Measurements from ENCODE around the gene RTP5.
"Not testable (repeated sequence)": the region's sequence is repeated elsewhere in the genome, so short reads cannot be mapped to it uniquely, and the experiment has no call there.

RTP5 gene

GRCh38 chr2:241904011-241904718 lies 34.6 kb downstream of the RTP5 start:
- ATAC-seq (ENCODE audit: insufficient read depth, low read depth): no peak
- Histone ChIP-seq H3K4me3 (ENCODE audit: low read depth in 1 of 2, low read length in 2 of 2) (no peak overlapping the region), H3K79me2 (ENCODE audit: insufficient read depth, low read length) (peaks cover 14% of the 10 kb centered on the region; the same call in 1 of the 2 replicates), H3K9ac (ENCODE audit: low read depth, low read length) (no peak overlapping the region), H4K20me1 (ENCODE audit: insufficient read depth, low read length) (peaks cover 26% of the 10 kb centered on the region), H3K4me2 (ENCODE audit: insufficient read depth, low read length) (no peak overlapping the region), H3K9me3 (ENCODE audit: insufficient read depth, low read length, severe bottlenecking) (no peaks in the 10 kb centered on the region), H3K36me3 (ENCODE audit: insufficient read depth, low read length) (0 out of 2 replicates have a peak, but pooled peaks cover 6% of the 10 kb centered on the region), H3K27ac (ENCODE audit: low read length) (no peak overlapping the region; the same call in 1 of the 2 replicates), H2AFZ (ENCODE audit: low read depth, low read length) (no peak overlapping the region), H3K27me3 (ENCODE audit: insufficient read depth, low read length, poor library complexity) (no peaks in the 10 kb centered on the region), H3K4me1 (ENCODE audit: insufficient read depth, low read length) (no peaks in the 10 kb centered on the region)
- no peak for TF ChIP-seq CTCF (IDR thresholded peaks at IDR 0.05; ENCODE audit: borderline replicate concordance, extremely low read depth, low read length, poor library complexity, severe bottlenecking)
- no peak for TF ChIP-seq EZH2 (IDR thresholded peaks at IDR 0.05; ENCODE audit: borderline replicate concordance, low read depth, low read length, severe bottlenecking)
- no peak for DNase-seq

- H3K4me1 ChIP-seq (ENCODE audit: insufficient read depth, low read length): no peaks in the 10 kb centered on the region
- H2AFZ ChIP-seq (ENCODE audit: low read depth, low read length): no peak overlapping the region
- H3K9me3 ChIP-seq (ENCODE audit: insufficient read depth, low read length, severe bottlenecking): no peaks in the 10 kb centered on the region
- no peak for ATAC-seq (ENCODE audit: insufficient read depth, low read depth)
- peaks cover 26% of the 10 kb centered on the region for H4K20me1 ChIP-seq (ENCODE audit: insufficient read depth, low read length)
- H3K27me3 ChIP-seq (ENCODE audit: insufficient read depth, low read length, poor library complexity): no peaks in the 10 kb centered on the region
- no peak overlapping the region for H3K9ac ChIP-seq (ENCODE audit: low read depth, low read length)
- peaks cover 13% of the 10 kb centered on the region; the same call in 1 of the 2 replicates for H3K79me2 ChIP-seq (ENCODE audit: insufficient read depth, low read length)
- TF ChIP-seq CTCF (IDR thresholded peaks at IDR 0.05; ENCODE audit: borderline replicate concordance, extremely low read depth, low read length, poor library complexity, severe bottlenecking) (no peak), EZH2 (IDR thresholded peaks at IDR 0.05; ENCODE audit: borderline replicate concordance, low read depth, low read length, severe bottlenecking) (no peak)
- 0 out of 2 replicates have a peak, but pooled peaks cover 6% of the 10 kb centered on the region for H3K36me3 ChIP-seq (ENCODE audit: insufficient read depth, low read length)
- H3K4me3 ChIP-seq (ENCODE audit: low read depth in 1 of 2, low read length in 2 of 2): no peak overlapping the region
- DNase-seq: no peak
- H3K27ac ChIP-seq (ENCODE audit: low read length): no peak overlapping the region
- no peak overlapping the region for H3K4me2 ChIP-seq (ENCODE audit: insufficient read depth, low read length)
Measured at GRCh38 chr2:241904791-241905710, 35.5 kb downstream of the RTP5 start.

- no peak for DNase-seq
- no peak overlapping the region for H3K27ac ChIP-seq (ENCODE audit: low read length)
Measured at GRCh38 chr2:241905716-241906377, 36.3 kb downstream of the RTP5 start.

GRCh38 chr2:241906378-241906770 lies 36.8 kb downstream of the RTP5 start:
- H3K27me3 ChIP-seq (ENCODE audit: insufficient read depth, low read length, poor library complexity); DNase-seq; H3K9me3 ChIP-seq (ENCODE audit: insufficient read depth, low read length, severe bottlenecking); H3K79me2 ChIP-seq (ENCODE audit: insufficient read depth, low read length); H3K4me3 ChIP-seq (ENCODE audit: low read depth in 1 of 2, low read length in 2 of 2); H2AFZ ChIP-seq (ENCODE audit: low read depth, low read length); H3K27ac ChIP-seq (ENCODE audit: low read length); H3K4me1 ChIP-seq (ENCODE audit: insufficient read depth, low read length); ATAC-seq (ENCODE audit: insufficient read depth, low read depth); H3K9ac ChIP-seq (ENCODE audit: low read depth, low read length); H3K4me2 ChIP-seq (ENCODE audit: insufficient read depth, low read length): not testable (repeated sequence)
- H3K36me3 ChIP-seq (ENCODE audit: insufficient read depth, low read length): peaks cover 15% of the 10 kb centered on the region; the same call in 1 of the 2 replicates
- H4K20me1 ChIP-seq (ENCODE audit: insufficient read depth, low read length): peaks cover 26% of the 10 kb centered on the region

More at GRCh38 chr2:241905716-241906377, 36.3 kb downstream of the RTP5 start:
- TF ChIP-seq CTCF (IDR thresholded peaks at IDR 0.05; ENCODE audit: borderline replicate concordance, extremely low read depth, low read length, poor library complexity, severe bottlenecking): no peak
- TF ChIP-seq EZH2 (IDR thresholded peaks at IDR 0.05; ENCODE audit: borderline replicate concordance, low read depth, low read length, severe bottlenecking): no peak
- Histone ChIP-seq H3K9ac (ENCODE audit: low read depth, low read length) (no peak overlapping the region), H2AFZ (ENCODE audit: low read depth, low read length) (no peak overlapping the region), H3K4me1 (ENCODE audit: insufficient read depth, low read length) (no peaks in the 10 kb centered on the region), H3K79me2 (ENCODE audit: insufficient read depth, low read length) (peaks cover 10% of the 10 kb centered on the region; the same call in 1 of the 2 replicates), H3K4me2 (ENCODE audit: insufficient read depth, low read length) (no peak overlapping the region), H3K9me3 (ENCODE audit: insufficient read depth, low read length, severe bottlenecking) (no peaks in the 10 kb centered on the region), H3K27me3 (ENCODE audit: insufficient read depth, low read length, poor library complexity) (no peaks in the 10 kb centered on the region), H3K4me3 (ENCODE audit: low read depth in 1 of 2, low read length in 2 of 2) (no peak overlapping the region), H3K36me3 (ENCODE audit: insufficient read depth, low read length) (peaks cover 11% of the 10 kb centered on the region; the same call in 1 of the 2 replicates), H4K20me1 (ENCODE audit: insufficient read depth, low read length) (peaks cover 26% of the 10 kb centered on the region)
- no peak for ATAC-seq (ENCODE audit: insufficient read depth, low read depth)
